ENCODE results near the gene ZDHHC13.

Gene ZDHHC13, protein sequence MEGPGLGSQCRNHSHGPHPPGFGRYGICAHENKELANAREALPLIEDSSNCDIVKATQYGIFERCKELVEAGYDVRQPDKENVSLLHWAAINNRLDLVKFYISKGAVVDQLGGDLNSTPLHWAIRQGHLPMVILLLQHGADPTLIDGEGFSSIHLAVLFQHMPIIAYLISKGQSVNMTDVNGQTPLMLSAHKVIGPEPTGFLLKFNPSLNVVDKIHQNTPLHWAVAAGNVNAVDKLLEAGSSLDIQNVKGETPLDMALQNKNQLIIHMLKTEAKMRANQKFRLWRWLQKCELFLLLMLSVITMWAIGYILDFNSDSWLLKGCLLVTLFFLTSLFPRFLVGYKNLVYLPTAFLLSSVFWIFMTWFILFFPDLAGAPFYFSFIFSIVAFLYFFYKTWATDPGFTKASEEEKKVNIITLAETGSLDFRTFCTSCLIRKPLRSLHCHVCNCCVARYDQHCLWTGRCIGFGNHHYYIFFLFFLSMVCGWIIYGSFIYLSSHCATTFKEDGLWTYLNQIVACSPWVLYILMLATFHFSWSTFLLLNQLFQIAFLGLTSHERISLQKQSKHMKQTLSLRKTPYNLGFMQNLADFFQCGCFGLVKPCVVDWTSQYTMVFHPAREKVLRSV

DNA sequence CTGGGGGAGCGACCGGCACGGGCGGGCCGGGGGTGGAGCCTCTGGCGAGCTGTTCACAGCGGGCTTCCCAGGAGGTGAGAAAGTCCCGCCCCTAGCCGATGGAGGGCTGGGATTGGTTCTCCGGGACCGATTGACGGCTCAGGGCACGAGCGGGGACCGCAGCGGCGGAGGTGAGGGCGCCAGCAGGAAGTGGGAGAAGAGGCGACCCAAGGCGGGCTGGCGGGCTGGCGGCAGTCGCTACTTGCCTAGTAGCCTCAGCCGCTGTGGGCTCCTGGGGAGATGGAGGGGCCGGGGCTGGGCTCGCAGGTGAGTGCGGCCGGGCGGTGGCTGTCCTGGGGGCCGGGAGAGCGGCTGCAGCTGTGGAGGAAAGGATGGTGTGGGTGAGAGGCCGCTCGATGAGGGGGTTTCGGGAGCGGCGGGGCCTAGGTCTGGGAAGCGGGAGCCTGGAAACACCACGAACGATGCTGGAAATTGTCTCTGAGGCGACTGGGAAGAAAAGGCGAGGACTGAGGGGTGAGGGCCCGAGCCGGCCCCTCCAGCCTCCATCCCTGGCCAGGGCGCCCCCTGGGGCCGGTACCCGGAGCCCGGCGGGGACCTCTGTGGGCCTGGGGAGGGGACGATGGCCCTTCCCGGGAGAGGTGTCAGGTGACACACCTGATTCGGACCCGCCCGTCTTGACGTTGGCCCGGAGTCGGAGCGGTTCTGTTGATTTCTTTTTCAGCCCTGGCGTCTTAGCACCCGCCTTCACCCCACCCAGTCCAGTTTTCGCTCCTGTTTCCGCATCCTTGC is at the start of gene ZDHHC13:
Gene ZDHHC13 (plus strand): TSS at position 198 of the 789 bp plus-strand sequence. CDS start 82 bp downstream, at position 280.
- DNase-seq (ENCODE audit: low read depth in 3 of 3): peak; percentile 90 to 94 (median 92)

DNA sequence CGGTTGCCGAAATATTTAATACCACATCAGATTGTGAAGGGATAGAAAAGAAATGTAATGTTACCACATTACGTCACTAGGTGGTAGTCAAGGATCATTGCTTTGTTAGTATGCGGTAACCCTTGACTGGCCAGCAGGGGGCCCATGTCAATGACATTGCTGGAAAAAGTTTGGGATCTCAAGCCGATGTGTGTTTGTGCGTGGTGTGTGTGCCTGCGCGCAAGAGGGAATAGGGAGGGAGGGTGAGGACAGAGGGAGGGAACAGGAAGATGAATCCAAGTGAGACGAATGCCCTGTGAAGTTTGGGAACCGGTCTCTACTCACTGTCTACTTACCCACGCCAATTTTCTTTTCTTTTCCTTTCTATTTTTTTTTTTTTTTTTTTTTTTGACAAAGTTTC is 45.7 kb upstream of the ZDHHC13 start:
- DNase-seq (ENCODE audit: low read depth in 3 of 3): peak; percentile 13 to 27 (median 27)

DNA sequence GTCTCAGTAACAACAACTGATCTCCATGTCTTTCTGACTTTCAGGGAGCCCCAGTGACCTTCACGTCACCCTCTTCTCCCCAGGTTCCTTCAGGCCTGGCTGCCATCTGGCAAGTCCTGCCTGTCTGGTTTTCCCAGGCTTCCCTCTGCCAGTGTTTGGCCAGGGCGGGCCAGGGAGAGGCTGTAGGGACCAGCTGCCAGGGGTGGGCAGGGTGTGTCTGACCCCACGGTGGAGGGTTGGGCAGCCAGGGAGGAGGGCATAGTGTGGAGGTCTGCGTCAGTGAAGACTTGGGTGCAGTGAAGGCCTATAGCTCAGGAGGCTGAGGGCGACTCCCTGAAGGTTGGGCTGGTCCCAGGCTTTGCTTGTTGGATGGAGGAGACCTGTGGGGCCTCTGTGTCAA is 44.5 kb upstream of the ZDHHC13 start:
- no peak for DNase-seq (ENCODE audit: low read depth in 3 of 3)

DNA sequence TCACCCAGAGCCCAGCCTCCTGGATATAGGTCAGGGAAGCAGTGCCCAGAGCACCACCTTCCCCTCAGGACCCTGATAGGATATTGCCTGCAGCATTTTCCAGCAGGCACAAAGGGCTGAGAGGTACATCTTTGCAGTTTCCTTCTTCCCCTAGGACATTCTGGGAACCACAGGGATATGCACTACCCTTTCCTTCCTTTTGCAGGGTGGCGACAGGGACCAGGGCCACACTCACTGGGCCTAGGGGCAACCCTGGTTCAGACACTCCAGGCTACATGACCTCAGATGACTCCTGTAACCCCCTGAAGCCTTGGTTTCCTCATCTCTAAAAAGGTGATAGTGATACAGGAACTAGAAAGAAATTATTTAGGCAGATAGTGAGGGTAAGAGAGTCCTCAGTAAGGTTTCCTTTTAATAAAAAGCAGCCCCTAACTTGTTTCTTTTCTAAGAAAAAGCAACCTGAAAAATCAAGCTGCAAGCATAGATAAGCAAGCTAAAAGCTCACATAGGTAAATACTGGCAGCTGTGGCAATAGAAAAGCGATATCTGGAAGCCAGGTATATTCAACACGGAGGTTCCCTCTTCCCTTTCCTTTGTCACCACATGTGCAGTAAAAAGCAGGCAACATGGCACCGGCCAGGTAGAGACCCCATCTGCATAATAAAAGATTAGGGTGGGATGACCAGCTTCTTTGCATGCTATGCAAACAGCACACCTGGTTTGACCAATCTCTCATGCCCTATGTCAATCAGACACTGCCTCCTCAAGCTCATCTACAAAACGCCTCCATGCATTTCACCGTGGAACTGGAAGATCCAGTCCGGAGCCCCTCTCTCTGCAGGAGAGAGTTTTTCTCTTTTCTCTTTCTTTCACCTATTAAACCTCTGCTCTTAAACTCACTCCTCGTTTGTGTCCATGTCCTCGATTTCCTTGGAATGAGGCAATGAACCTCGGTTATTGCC is 43.2 kb upstream of the ZDHHC13 start:
- no peak for DNase-seq (ENCODE audit: low read depth in 3 of 3)

DNA sequence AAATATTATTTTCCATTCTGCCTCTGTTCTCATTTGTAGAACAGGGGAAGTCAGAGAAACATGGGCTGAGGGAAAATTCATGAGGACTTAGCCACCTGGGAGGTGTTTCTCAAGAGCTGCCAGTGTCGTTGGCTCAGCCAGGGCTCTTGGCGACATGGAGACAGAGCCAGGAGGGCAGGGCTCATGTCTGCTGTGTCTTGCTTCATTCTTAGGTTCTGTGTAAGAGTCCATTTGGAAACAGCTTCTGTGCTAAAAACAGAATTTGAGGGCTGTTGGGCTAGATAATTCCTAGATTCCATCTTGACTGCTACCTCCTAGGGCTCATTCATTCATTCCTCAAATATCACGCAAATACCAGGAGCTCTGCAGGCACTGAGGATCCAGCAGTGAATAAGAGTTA is 41.3 kb upstream of the ZDHHC13 start:
- no peak for DNase-seq (ENCODE audit: low read depth in 3 of 3)

DNA sequence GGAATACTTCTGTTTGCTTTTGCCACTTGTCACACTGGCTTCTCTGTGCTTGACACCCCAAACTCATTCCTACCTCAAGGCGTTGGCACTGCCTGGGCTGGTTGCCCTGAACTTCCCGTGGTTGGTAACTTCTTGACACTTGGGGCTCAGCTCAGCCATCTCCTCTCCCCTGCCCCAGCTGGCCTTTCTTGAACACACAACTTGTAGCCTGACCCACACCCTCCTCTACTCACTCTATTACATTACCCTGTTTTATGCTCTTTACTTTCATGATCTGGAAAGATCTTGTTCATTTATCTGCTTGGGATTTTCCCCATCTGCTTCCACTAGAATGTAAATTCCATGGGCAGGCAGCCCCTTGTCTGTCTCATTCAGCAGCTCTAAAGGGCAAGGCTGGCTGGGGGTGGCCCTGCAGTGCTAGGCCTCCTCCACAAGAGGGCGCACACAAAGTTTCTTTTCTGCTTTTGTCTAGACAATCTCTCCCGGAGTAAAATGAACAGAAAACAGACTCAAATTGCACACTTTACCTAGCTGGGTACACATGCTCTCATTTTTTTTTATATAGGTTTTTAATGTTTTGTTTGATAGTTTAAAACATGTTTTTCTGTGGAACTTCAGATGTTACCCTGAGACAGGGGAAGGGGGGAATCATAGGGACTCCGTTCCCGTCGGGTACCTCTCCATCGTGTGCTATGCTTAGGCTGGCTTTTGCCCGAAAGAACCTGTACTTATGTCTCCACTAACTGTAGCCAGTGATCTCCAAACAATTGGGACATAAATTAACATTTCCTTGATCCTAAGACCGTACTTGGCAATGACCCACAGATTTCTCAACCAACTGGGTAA is 40.0 kb upstream of the ZDHHC13 start:
- peak; percentile 7 to 23 (median 21) for DNase-seq (ENCODE audit: low read depth in 3 of 3)

DNA sequence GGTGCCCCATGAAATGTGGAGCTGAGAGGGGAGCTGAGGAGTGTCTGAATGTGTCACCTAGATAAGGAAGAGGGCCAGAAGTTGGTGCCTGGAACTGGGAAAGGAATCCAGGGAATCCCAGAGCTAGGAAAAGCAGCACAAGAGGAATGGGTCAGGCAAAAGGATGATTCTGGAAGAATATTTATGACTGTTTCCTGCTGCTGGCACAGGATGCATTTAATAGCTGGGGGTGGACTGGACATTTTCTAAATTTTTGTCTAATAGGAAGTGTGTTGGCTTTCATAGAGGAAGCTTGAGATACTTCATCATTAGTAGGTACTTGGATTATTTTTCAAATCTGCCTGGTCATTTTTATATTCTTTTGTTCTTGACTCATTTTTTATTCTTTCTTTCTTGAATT is 39.0 kb upstream of the ZDHHC13 start:
- DNase-seq (ENCODE audit: low read depth in 3 of 3): no peak

DNA sequence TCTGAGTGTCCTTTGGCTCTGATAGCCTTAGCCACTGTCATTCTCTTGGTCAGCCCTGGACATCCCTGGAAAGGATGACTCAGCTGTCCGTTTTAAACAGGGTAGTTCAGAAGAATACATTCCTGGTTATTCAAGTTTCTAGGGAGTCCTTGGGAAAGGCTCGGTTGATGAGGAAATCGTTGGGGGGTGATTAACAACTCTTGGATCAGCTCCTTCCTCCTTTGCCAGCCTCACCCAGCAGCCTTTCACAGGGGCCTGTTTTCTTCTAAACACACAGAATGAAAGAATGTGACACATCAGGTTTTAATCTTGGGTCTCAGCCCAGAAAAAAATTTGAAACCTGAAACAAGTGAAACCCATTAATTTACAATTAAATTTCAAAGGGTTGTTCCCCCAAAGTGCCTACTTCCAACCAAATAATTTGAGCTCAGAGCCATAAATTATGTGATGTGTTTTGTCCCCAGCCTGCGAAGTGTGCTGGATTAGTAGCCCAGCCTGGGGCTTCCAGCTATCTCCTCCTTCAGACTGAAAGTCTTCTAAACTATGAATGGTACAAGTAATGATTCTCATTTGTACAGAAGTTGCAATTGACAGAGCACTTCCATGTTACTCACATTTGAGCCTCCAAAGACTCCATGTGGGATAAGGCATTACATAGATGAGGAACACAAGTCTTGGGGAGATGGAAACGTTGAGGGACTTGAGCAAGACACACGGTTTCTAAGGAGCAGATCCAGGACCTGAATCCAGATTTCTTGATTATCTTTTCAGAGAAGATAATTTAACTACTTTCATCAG is 37.1 kb upstream of the ZDHHC13 start:
- no peak for DNase-seq (ENCODE audit: low read depth in 3 of 3)

DNA sequence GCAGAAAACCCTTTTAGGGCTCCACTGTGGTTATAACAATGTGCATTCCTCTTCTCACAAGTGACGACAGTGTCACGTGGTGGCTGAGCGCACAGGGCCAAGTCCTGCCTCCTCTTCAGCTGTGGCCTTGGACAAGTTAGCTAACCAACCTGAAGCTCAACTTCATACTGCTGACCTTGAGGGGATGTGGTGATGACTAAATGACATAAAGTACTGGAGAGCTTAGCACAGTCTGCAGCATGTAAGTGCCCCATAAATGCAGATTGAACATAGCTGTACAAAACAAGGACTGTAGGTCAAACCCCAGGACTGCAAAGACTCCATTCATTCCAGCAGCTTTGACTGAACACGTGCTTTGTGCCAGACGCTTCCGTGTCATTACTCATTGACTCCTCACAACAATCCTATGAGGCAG is 36.4 kb upstream of the ZDHHC13 start:
- no peak for DNase-seq (ENCODE audit: low read depth in 3 of 3)

DNA sequence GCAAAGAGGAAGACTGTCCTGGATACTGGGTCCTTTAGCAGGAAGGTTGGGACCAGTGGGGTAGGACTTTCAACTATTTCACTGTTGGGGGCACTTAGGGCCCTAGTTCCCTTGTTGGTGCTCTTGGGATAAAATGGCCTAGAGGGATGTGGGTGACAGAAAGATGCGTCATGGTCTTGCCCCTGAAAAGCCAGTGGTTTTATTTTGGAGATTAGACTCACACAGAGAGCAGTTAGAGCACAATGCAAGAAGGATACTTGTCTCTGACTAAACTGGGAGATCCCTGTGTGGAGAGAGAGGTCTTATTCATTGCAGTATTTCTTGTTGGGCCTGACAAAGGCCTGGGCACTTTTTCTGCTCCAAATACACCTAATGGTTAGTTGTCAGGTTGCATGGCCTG is 33.8 kb upstream of the ZDHHC13 start:
- DNase-seq (ENCODE audit: low read depth in 3 of 3): no peak

DNA sequence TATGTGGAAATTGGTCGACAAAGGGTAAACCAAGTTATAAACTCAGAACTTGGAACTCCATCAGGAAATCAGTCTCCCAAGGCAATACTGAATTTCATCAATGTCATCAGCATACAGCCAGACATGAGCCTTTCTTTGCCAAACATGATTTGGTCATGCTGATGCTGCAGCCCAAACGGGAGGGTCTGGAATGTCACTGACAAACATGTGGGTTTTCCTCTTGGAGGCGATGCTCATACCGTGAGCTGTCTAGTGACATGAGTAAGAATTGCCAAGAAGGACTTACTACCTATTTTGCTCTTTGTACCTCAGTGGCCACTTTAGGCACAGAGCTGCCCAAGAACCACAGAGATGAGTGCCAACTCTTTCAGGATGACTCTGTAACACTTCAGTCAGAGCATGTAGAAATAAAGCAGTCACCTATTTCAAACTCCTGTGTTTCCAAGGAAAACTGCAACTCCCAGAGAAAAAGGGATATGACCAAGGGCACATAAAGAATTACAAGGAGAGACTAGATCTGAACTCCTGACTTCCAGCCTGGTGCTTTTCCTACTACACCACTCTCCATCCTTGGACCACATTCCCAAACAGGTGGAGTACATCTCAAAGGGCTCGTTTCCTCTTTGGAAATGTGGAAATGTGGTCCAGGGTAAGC is 32.2 kb upstream of the ZDHHC13 start:
- DNase-seq (ENCODE audit: low read depth in 3 of 3): no peak

DNA sequence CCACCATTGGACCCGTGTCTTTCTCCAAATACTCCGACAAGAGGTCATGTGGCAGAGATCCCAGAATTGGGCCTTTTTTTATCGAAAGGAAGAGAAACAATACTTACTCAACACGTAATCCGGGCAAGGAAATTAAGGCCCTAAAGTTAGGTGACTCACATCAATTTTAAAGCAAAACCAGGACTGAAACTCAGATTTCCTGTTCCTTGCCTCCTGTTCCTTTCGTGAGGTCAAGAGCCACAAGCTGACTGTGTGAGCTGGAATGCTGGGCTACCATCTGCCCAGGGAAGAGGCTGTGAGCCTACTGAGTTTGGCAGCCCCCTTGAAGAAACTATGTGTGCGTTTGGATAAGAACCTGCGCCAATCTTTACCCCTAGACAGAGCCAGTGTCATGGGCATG is 29.3 kb upstream of the ZDHHC13 start:
- no peak for DNase-seq (ENCODE audit: low read depth in 3 of 3)

DNA sequence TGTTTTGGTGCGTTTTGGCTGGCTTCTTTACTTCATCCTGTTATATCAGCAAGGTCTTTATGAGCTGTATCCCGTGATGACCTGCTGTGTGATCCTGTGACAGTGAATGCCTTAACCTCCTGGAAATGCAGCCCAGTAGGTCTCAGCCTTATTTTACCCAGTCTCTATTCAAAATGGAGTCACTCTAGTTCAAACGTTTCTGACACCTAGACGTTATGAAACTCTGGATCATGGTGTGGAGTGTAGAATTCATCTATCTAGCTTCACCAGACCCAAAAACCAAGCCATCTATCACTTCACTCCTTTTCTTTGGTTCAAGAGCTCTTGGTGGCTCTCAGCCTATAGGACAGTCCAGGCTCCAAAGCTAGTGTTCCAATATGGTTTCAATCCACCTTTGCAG is 28.2 kb upstream of the ZDHHC13 start:
- no peak for DNase-seq (ENCODE audit: low read depth in 3 of 3)

DNA sequence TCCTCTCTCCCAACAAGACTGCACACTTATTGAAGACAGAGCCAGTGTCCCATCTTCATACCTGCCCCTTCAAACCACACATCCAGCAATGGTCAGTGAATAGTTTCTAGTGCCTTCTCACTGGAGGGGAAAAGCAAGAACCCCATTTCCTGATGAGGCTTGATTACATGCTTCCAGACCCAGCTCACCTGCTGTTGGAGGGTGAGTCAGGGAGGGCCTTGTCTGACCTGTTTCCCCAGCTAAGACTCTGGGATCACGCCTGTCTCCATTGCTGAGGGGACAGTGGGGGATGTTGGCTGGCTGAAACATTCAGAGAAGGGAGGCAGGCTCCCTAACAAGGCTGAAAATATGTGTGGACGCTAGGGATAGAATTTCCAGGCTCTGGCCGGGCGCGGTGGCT is 27.5 kb upstream of the ZDHHC13 start:
- no peak for DNase-seq (ENCODE audit: low read depth in 3 of 3)

DNA sequence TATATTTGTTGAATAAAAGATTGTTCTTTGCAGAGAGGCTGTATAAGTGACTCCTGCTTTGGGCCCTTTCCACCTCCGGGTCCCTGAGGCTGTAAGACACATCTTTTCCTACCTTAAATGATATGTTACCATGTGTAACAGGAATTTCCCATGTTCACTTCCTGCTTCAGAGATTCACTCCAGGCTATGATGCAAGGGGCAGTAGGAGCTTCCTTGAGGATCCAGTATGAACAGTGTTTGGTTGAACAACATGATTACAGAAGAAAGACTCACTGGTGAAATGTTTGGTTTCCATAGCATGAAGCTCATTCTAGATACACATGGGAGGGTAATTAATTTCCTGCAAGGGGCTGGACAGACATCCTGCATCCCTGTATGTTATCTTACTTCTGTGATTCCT is 25.6 kb upstream of the ZDHHC13 start:
- no peak for DNase-seq (ENCODE audit: low read depth in 3 of 3)

DNA sequence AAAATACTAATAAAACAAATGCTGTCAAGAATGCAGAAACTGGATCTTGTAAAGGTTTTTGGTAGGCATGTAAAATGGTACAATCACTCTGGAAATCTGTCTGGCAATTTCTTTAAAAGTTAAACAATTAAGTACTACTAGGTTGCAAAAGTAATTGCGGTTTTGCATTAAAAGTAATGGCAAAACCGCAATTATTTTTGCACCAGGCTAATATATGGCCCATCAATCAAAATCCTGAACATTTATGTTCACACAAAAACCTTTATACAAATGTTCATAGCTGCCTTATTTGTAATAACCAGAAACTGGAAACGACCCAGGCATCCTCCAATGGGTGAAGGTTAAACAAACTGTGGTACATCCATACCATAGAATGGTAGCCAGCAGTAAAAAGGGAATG is 24.6 kb upstream of the ZDHHC13 start:
- no peak for DNase-seq (ENCODE audit: low read depth in 3 of 3)

DNA sequence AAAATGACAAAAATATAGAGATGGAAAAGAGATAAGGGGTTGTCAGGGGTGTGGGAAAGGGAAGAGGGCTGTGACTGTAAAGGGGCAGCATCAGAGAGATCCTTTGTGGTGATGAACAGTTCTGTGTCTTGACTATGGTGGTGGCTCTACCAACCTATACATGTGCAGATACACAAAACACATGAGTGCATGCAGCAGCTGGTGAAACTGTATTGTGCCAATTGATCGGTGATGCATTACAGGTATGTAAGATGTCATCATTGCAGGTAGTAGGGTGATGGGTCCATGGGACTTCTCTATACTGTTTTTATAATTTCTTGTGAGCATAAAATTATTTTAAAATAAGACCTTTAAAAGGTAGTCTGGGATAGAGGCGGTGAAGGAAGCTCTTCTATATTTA is 24.1 kb upstream of the ZDHHC13 start:
- no peak for DNase-seq (ENCODE audit: low read depth in 3 of 3)

DNA sequence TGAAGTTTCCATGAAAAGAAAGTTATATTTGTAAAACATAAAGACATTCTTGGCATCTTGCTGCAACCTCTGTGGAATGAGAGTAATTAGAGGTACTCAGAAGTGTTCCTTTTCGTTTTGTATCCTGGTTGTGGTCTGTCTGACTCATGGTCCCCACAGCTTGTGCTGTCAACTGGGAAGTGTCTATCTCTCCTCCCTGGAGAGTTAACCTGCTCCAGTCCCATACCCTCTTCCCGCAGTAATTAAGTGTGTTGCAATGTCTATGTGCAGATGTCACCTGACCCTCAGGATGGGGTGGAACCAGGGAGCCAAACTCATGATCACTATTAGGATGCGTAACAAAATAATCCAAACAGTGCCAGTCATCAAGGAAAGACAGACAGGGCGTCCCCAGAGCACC is 23.0 kb upstream of the ZDHHC13 start:
- no peak for DNase-seq (ENCODE audit: low read depth in 3 of 3)

DNA sequence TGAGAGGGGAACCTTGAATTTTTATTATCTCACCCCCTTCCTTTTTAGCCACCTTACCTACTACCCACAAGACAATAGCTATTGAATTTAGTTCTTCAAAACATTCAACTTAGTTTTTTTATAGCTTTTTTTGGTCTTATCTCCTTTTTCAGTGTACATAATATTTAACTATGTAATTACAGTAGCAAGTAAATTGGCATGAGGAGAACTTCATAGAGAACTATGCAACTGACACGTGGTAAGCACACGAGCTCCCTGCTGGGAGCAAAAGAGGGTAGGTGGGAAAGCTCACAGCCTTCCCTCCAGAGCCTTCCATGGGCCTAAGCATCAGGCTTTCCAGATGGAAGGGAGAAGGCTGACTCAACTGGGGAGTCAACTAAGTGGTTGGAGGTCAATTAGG is 22.1 kb upstream of the ZDHHC13 start:
- no peak for DNase-seq (ENCODE audit: low read depth in 3 of 3)

Data from stimulated activated CD4-positive, alpha-beta T cell treated with anti-CD3 and anti-CD28 coated beads, TNF-alpha, amount 100 ng/mL, for 4 hours (primary cell).